Caco-2 (cell line): ENCODE results near the gene ZNF226. TPM values are rescaled to one million over a fixed set of nuclear protein-coding genes. Genes with fewer than 3 reads are reported as not detected.

ENCODE experiments used
- BruUV-seq: library from RNA; stranded (reverse); fragments of 400-500 nt; replicated peaks from 2 replicates; lab custom pipeline; 2021; lab: Mats Ljungman, UMichigan
- CTCF ChIA-PET: fragments of 300-600 bp; sonication (Branson Sonifier 250); formaldehyde crosslinking; loops from one replicate; lab custom pipeline; 2022; ENCODE audit warnings: antibody characterized with exemption; lab: Charles Lee
- POLR2A ChIA-PET: fragments of 300-600 bp; sonication (Branson Sonifier 250); formaldehyde crosslinking; loops from one replicate; lab custom pipeline; 2022; ENCODE audit warnings: antibody characterized with exemption; lab: Charles Lee
- DNase-seq, 2 experiments: peaks; one replicate each; pipeline versions ENCODE4 v3.0.0 to v3.0.0-alpha.2; 2020 to 2022
- H3K27me3 ChIP-seq: replicated peaks from 2 replicates; pipeline ENCODE4 v1.6.0; 2011; ENCODE audit warnings: low read length; ENCODE audit not compliant: control insufficient read depth, insufficient read depth
- H3K36me3 ChIP-seq: 2 replicates; pipeline ENCODE4 v1.5.1; 2011; ENCODE audit warnings: low read length; ENCODE audit not compliant: control insufficient read depth, insufficient read depth
- H3K4me1 ChIP-seq: fragments of 250-450 bp; sonication (Bioruptor Pico); 2 replicates; pipeline ENCODE4 v1.5.1; 2020; ENCODE audit warnings: mild to moderate bottlenecking
- H3K4me3 ChIP-seq: 2 replicates; pipeline ENCODE4 v1.5.1; 2011; ENCODE audit warnings: low read depth, mild to moderate bottlenecking, control low read depth, low read length
- H3K9me3 ChIP-seq: fragments of 250-450 bp; sonication (Bioruptor Pico); 2 replicates; pipeline ENCODE4 v1.5.1; 2020; ENCODE audit warnings: mild to moderate bottlenecking, moderate library complexity
- H3K27ac Mint-ChIP-seq: one replicate; pipeline ENCODE4 v1.8.0; 2022; ENCODE audit warnings: mixed read lengths; ENCODE audit not compliant: unreplicated experiment
- H3K27me3 Mint-ChIP-seq: one replicate; pipeline ENCODE4 v1.8.0; 2022; ENCODE audit warnings: mixed read lengths; ENCODE audit not compliant: insufficient read depth, unreplicated experiment
- H3K36me3 Mint-ChIP-seq: one replicate; pipeline ENCODE4 v1.8.0; 2022; ENCODE audit warnings: mild to moderate bottlenecking, mixed read lengths; ENCODE audit not compliant: insufficient read depth, unreplicated experiment
- H3K4me1 Mint-ChIP-seq: one replicate; pipeline ENCODE4 v1.8.0; 2022; ENCODE audit warnings: low read depth, mixed read lengths; ENCODE audit not compliant: unreplicated experiment
- H3K4me3 Mint-ChIP-seq: one replicate; pipeline ENCODE4 v1.8.0; 2022; ENCODE audit warnings: mild to moderate bottlenecking, moderate library complexity, mixed read lengths; ENCODE audit not compliant: unreplicated experiment
- H3K9me3 Mint-ChIP-seq: one replicate; pipeline ENCODE4 v1.8.0; 2022; ENCODE audit warnings: mixed read lengths; ENCODE audit not compliant: unreplicated experiment
- intact Hi-C: fragments of 100-400 bp; cut with micrococcal nuclease; formaldehyde crosslinking; loops from one replicate; pipeline ENCODE4 v1.10.0; 2022; ENCODE audit not compliant: unreplicated experiment
- total RNA-seq: library from RNA; stranded (reverse); gene quantifications from 2 replicates; pipeline ENCODE4 v1.2.3, GENCODE V29; 2022
- TF ChIP-seq, protein P1 (sequence below), 2 experiments: fragments of 200-600 bp in 1 of 2; IDR thresholded peaks; 1 replicate in 1 of 2; 2 replicates in 1 of 2; pipeline versions ENCODE4 v1.5.1 to v1.8.0; 2011 to 2022; ENCODE audit warnings: antibody characterized with exemption in 1 of 2, control low read depth in 1 of 2, inconsistent platforms in 1 of 2, low read depth in 1 of 2, low read length in 1 of 2, mild to moderate bottlenecking in 1 of 2, moderate library complexity in 1 of 2; ENCODE audit not compliant: insufficient read depth in 1 of 2, severe bottlenecking in 1 of 2, unreplicated experiment in 1 of 2

Gene ZNF226
- total RNA-seq, 1 experiment from 2014 or later = 28.0 TPM

GRCh38 chr19:44207126-44207803 is 42.4 kb downstream of the ZNF226 start:
- peaks cover under 1% of the 10 kb centered on the region for H3K27me3 Mint-ChIP-seq
- H3K36me3 ChIP-seq = no peaks in the 10 kb centered on the region
- H3K9me3 ChIP-seq = peaks cover 4% of the 10 kb centered on the region; the same call in 1 of the 2 replicates
- CTCF ChIA-PET = interaction anchor here (0.6 kb wide), 1 partner anchor 1610 kb away, joined by 5 read pairs; no protein-coding TSS in a partner anchor
- H3K27ac Mint-ChIP-seq = peak overlapping the region; percentile 80
- intact Hi-C loops = loop anchor here (1.0 to 5.0 kb wide), 4 partner anchors 43 to 149 kb away; partner anchors contain the start of genes ZNF112, ZNF224 and ZNF225
- peaks cover 7% of the 10 kb centered on the region for H3K36me3 Mint-ChIP-seq
- TF ChIP-seq, protein P1, sequence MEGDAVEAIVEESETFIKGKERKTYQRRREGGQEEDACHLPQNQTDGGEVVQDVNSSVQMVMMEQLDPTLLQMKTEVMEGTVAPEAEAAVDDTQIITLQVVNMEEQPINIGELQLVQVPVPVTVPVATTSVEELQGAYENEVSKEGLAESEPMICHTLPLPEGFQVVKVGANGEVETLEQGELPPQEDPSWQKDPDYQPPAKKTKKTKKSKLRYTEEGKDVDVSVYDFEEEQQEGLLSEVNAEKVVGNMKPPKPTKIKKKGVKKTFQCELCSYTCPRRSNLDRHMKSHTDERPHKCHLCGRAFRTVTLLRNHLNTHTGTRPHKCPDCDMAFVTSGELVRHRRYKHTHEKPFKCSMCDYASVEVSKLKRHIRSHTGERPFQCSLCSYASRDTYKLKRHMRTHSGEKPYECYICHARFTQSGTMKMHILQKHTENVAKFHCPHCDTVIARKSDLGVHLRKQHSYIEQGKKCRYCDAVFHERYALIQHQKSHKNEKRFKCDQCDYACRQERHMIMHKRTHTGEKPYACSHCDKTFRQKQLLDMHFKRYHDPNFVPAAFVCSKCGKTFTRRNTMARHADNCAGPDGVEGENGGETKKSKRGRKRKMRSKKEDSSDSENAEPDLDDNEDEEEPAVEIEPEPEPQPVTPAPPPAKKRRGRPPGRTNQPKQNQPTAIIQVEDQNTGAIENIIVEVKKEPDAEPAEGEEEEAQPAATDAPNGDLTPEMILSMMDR (IDR thresholded peaks at IDR 0.05; ENCODE audit: insufficient read depth in 1 of 2, low read depth in 1 of 2, low read length in 1 of 2, severe bottlenecking in 1 of 2, unreplicated experiment in 1 of 2) = no peak
- peak overlapping the region; percentile 43 for H3K4me3 ChIP-seq
- no peaks in the 10 kb centered on the region for H3K4me1 ChIP-seq
- no peaks in the 10 kb centered on the region for H3K27me3 ChIP-seq
- POLR2A ChIA-PET = interaction anchor here (0.6 to 1.1 kb wide), 2 partner anchors 43 to 204 kb away, joined by 4 to 11 read pairs; partner anchors contain the start of gene ZNF226
- peak overlapping the region; percentile 89 for H3K4me3 Mint-ChIP-seq
- BruUV-seq = no TSS peak
- H3K4me1 Mint-ChIP-seq = peaks cover 6% of the 10 kb centered on the region
- H3K9me3 Mint-ChIP-seq = peaks cover 34% of the 10 kb centered on the region
- DNase-seq = peak; percentile 95 to 96

DNA sequence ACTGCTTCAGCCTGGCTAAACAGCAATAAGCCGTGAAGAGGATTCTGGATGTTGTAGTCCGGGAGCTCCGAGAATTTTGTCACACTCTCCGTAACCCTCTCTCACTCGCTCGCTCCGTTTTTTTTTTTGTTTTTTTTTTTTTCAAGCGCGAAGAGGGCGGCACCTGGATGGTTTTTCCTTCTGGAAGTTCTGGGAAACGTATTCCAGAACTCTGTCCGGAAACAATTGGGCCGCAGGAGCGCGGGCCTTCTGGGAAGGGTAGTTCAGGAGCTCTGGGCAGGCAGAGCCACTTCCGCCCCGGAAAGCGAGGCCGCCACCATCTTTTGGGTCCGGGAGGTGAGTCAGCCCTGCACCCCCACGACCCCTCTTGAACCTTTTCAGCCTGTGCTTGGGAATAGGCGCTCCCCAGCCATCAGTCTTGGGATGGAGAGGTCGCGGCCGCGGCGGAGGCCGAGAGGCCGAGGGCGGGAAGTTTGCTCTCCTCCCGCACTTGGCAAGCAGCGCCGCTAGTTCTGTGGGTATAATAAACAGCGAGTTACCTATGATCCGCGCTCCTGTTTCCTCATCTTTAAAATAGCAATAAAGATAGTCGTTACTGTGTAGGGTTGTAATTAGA is 47.5 kb downstream of the ZNF226 start, which contains the start of gene ZNF227:
ZNF227 (plus strand) TSS at position 283 of the 616 bp plus-strand sequence. CDS start 5,261 bp downstream, outside the sequence.
- Histone ChIP-seq H3K4me1 (0 out of 2 replicates have a peak, but pooled peaks cover 6% of the 10 kb centered on the region), H3K4me3 (peak within 1 kb of the TSS; percentile 64), H3K27me3 (no peaks in the 10 kb centered on the region), H3K36me3 (peaks cover 3% of the 10 kb centered on the region), H3K9me3 (no peaks in the 10 kb centered on the region)
- BruUV-seq = no TSS peak
- Mint-ChIP-seq H3K4me3 (peak within 1 kb of the TSS; percentile 85), H3K9me3 (peaks cover 2% of the 10 kb centered on the region), H3K27ac (peak within 1 kb of the TSS; percentile 91), H3K27me3 (no peaks in the 10 kb centered on the region), H3K36me3 (peaks cover 29% of the 10 kb centered on the region), H3K4me1 (peaks cover under 1% of the 10 kb centered on the region)
- ChIA-PET CTCF (interaction anchor here (0.7 to 1.7 kb wide), 8 partner anchors 48 to 1672 kb away, joined by 4 to 7 read pairs (median 5); partner anchors contain the start of genes ZNF226 and ZNF235), POLR2A (interaction anchor here (0.6 to 1.2 kb wide), 4 partner anchors 48 to 492 kb away, joined by 3 to 10 read pairs (median 5); partner anchors contain the start of genes ZNF226 and ZNF45)
- intact Hi-C loops = loop anchor here (1.0 kb wide), 5 partner anchors 42 to 288 kb away; partner anchors contain the start of genes ZNF112, ZNF180, ZNF225 and ZNF235
- TF ChIP-seq, protein P1 (IDR thresholded peaks at IDR 0.05; ENCODE audit: insufficient read depth in 1 of 2, low read depth in 1 of 2, low read length in 1 of 2, severe bottlenecking in 1 of 2, unreplicated experiment in 1 of 2) = no peak
- peak; percentile 93 to 95 for DNase-seq
